Fibroblast of lung (primary cell): Measurements from ENCODE around the gene PCGF3. TPM values are rescaled to one million over a fixed set of nuclear protein-coding genes. Genes with fewer than 3 reads are reported as not detected.

Experiments used
- DNase-seq, 2 donors: peaks; one replicate each; pipeline versions ENCODE4 v3.0.0 to v3.0.0-alpha.2; 2010; ENCODE audit warnings: low read depth in 2 of 2
- H2AFZ ChIP-seq: 2 replicates; pipeline ENCODE4 v1.5.1; 2012; ENCODE audit warnings: low read length, control low read depth, inconsistent platforms
- H3K27ac ChIP-seq: 2 replicates; pipeline ENCODE4 v1.5.1; 2011; ENCODE audit warnings: low read length, control low read depth; ENCODE audit not compliant: insufficient read depth
- H3K27me3 ChIP-seq: 2 replicates; pipeline ENCODE4 v1.5.1; 2011; ENCODE audit warnings: mild to moderate bottlenecking, low read length; ENCODE audit not compliant: control insufficient read depth, insufficient read depth
- H3K36me3 ChIP-seq: 2 replicates; pipeline ENCODE4 v1.5.1; 2011; ENCODE audit warnings: low read length; ENCODE audit not compliant: control insufficient read depth, insufficient read depth
- H3K4me1 ChIP-seq: 2 replicates; pipeline ENCODE4 v1.5.1; 2011; ENCODE audit warnings: low read length; ENCODE audit not compliant: control insufficient read depth, insufficient read depth; ENCODE audit errors: extremely low read depth
- H3K4me2 ChIP-seq: 2 replicates; pipeline ENCODE4 v1.5.1; 2011; ENCODE audit warnings: low read length, control low read depth; ENCODE audit not compliant: insufficient read depth; ENCODE audit errors: extremely low read depth
- H3K4me3 ChIP-seq, 4 experiments: fragments of 200-600 bp in 1 of 4; sonication (generic) in 1 of 4; replicated peaks in 1 of 4; 2 replicates each; pipeline ENCODE4 v1.5.1; 2011 to 2016; ENCODE audit warnings: low read length in 4 of 4, low read depth in 3 of 4, mild to moderate bottlenecking in 3 of 4, control low read depth in 2 of 4, inconsistent platforms in 1 of 4, mixed read lengths in 1 of 4; ENCODE audit not compliant: insufficient read depth in 1 of 4; ENCODE audit errors: control extremely low read depth in 1 of 4
- H3K79me2 ChIP-seq: 2 replicates; pipeline ENCODE4 v1.5.1; 2012; ENCODE audit warnings: mild to moderate bottlenecking, low read length, inconsistent platforms; ENCODE audit not compliant: control insufficient read depth, insufficient read depth
- H3K9ac ChIP-seq: 2 replicates; pipeline ENCODE4 v1.5.1; 2011; ENCODE audit warnings: mild to moderate bottlenecking, low read length, control low read depth; ENCODE audit not compliant: insufficient read depth
- H3K9me3 ChIP-seq: 2 replicates; pipeline ENCODE4 v1.5.1; 2012; ENCODE audit warnings: low read depth, low read length; ENCODE audit not compliant: control insufficient read depth, insufficient read depth
- H4K20me1 ChIP-seq: 2 replicates; pipeline ENCODE4 v1.5.1; 2011; ENCODE audit warnings: low read length; ENCODE audit not compliant: control insufficient read depth, insufficient read depth; ENCODE audit errors: extremely low read depth
- CTCF ChIP-seq, 2 donors: IDR thresholded peaks in 1 of 2; conservative IDR thresholded peaks in 1 of 2; 1 replicate in 1 of 2; 2 replicates in 1 of 2; pipeline ENCODE4 v1.5.1; 2011 to 2012; ENCODE audit warnings: low read length in 2 of 2, control low read depth in 1 of 2, inconsistent platforms in 1 of 2, low read depth in 1 of 2, mild to moderate bottlenecking in 1 of 2
- EZH2 ChIP-seq: IDR thresholded peaks from 2 replicates; pipeline ENCODE4 v1.5.1; 2012; ENCODE audit warnings: low read length, control low read depth, mild to moderate bottlenecking; ENCODE audit errors: missing control alignments
- polyA plus RNA-seq, 2 donors: library from polyadenylated mRNA; depleted of rRNA in 1 of 2; stranded (reverse) in 1 of 2; unstranded in 1 of 2; fragments of >200 nt; gene quantifications; 2 replicates each; pipeline ENCODE4 v1.2.1, GENCODE V29; 2011 to 2012; ENCODE audit warnings: missing spikeins in 1 of 2
- total RNA-seq: library from RNA; depleted of rRNA; stranded (reverse); fragments of >200 nt; gene quantifications from 2 replicates; pipeline ENCODE4 v1.2.1, GENCODE V29; 2014

PCGF3 gene
- total and polyA plus RNA-seq, 2 donors (not counting 1 experiment from before 2014, with no cell fraction given), result 24.8 to 27.1 TPM

GRCh38 chr4:675036-675882 lies 30.4 kb upstream of the PCGF3 start:
- H3K4me1 ChIP-seq, result peaks cover 4% of the 10 kb centered on the region
- no peak for DNase-seq
- H3K36me3 ChIP-seq, result peaks cover 9% of the 10 kb centered on the region
- H3K27ac ChIP-seq, result peak overlapping the region; percentile 96
- H3K9me3 ChIP-seq, result no peaks in the 10 kb centered on the region
- no peak overlapping the region for H2AFZ ChIP-seq
- H3K4me2 ChIP-seq, result peak overlapping the region; percentile 94
- peaks cover 13% of the 10 kb centered on the region for H3K79me2 ChIP-seq
- TF ChIP-seq EZH2 (no peak), CTCF (conservative IDR thresholded peaks at IDR 0.05 in 1 of 2, IDR thresholded peaks at IDR 0.05 in 1 of 2; ENCODE audit: low read depth in 1 of 2, low read length in 2 of 2) (no peak)
- H4K20me1 ChIP-seq, result no peaks in the 10 kb centered on the region
- no peaks in the 10 kb centered on the region for H3K27me3 ChIP-seq
- peak overlapping the region; percentile 62 to 99 (median 89) for H3K4me3 ChIP-seq
- peak overlapping the region; percentile 98 for H3K9ac ChIP-seq

- no peak overlapping the region for H3K27ac ChIP-seq
These were observed 29.4 kb upstream of the PCGF3 start for GRCh38 chr4:675980-676870.

More at GRCh38 chr4:675980-676870, 29.4 kb upstream of the PCGF3 start:
- H4K20me1 ChIP-seq, result no peaks in the 10 kb centered on the region
- no peaks in the 10 kb centered on the region for H3K27me3 ChIP-seq
- H3K9ac ChIP-seq, result no peak overlapping the region
- peaks cover 13% of the 10 kb centered on the region for H3K79me2 ChIP-seq
- peaks cover 4% of the 10 kb centered on the region for H3K4me1 ChIP-seq
- no peak overlapping the region for H3K4me2 ChIP-seq
- TF ChIP-seq CTCF (conservative IDR thresholded peaks at IDR 0.05 in 1 of 2, IDR thresholded peaks at IDR 0.05 in 1 of 2; ENCODE audit: low read depth in 1 of 2, low read length in 2 of 2) (no peak), EZH2 (no peak)
- no peak overlapping the region for H2AFZ ChIP-seq
- no peak for DNase-seq
- no peak overlapping the region for H3K4me3 ChIP-seq
- H3K36me3 ChIP-seq, result peaks cover 7% of the 10 kb centered on the region
- no peaks in the 10 kb centered on the region for H3K9me3 ChIP-seq
